K562 (cell line): ENCODE measurements around the gene SERINC5.

Experiments used
- TEAD2 ChIP-seq: fragments of 450-650 bp; IDR thresholded peaks from 2 replicates; pipeline ENCODE4 v1.6.1; 2016; ENCODE audit warnings: missing genetic modification characterization, control low read depth, missing compliant biosample characterization
- ZNF780A ChIP-seq: fragments of 250-450 bp; sonication (Bioruptor Pico); IDR thresholded peaks from 2 replicates; pipeline ENCODE4 v1.5.0; 2021; ENCODE audit warnings: mild to moderate bottlenecking

DNA sequence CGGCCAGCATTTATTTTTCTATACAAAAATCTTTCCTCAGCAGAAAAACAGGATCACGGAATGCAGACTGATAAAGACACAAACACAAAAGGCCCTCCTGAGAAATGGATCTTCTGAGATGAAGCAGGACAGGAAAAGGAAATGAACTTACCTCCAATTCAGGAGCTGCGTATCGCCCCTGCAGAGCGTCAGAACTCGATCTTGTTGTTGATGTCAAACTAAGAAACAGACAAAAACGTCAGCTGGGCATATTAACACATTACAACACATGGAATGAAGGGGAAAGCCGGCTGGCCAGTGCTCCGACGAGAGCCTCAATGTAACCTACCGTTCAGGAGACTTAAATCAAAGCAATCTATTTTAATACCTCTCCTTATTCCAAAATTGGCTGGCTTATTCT, 105.1 kb downstream of the SERINC5 start:
- no peak for TF ChIP-seq TEAD2
- no peak for TF ChIP-seq ZNF780A
